EH (cell line): Measurements from ENCODE around the gene HSD17B3.
"Not testable (repeated sequence)": the region's sequence is repeated elsewhere in the genome, so short reads cannot be mapped to it uniquely, and the experiment has no call there.

ENCODE experiments used
- DNase-seq: peaks from one replicate; pipeline ENCODE4 v3.0.0-alpha.2; 2015; ENCODE audit warnings: low read depth

HSD17B3 gene

GRCh38 chr9:96193236-96193755 is 108.7 kb downstream of the HSD17B3 start:
- DNase-seq, result no peak

GRCh38 chr9:96192710-96193109 is 109.3 kb downstream of the HSD17B3 start:
- no peak for DNase-seq

- no peak for DNase-seq
These were observed 112.0 kb downstream of the HSD17B3 start for GRCh38 chr9:96189995-96190394.

- DNase-seq, result not testable (repeated sequence)
These were observed 112.4 kb downstream of the HSD17B3 start for GRCh38 chr9:96189581-96189980.

- DNase-seq, result no peak
These were observed 113.4 kb downstream of the HSD17B3 start for GRCh38 chr9:96188571-96188970.

- no peak for DNase-seq
These were observed 114.8 kb downstream of the HSD17B3 start for GRCh38 chr9:96187151-96187555.

- no peak for DNase-seq
These were observed 115.4 kb downstream of the HSD17B3 start for GRCh38 chr9:96186591-96187011.

GRCh38 chr9:96185518-96186156 is 116.3 kb downstream of the HSD17B3 start:
- DNase-seq, result no peak
